ENCODE measurements around the gene ZC3H13. TPM values are rescaled to one million over a fixed set of nuclear protein-coding genes. Genes with fewer than 3 reads are reported as not detected.

ZC3H13 gene
- total RNA-seq, 2 donors from 2014 or later = 21.8 to 39.5 TPM

DNA sequence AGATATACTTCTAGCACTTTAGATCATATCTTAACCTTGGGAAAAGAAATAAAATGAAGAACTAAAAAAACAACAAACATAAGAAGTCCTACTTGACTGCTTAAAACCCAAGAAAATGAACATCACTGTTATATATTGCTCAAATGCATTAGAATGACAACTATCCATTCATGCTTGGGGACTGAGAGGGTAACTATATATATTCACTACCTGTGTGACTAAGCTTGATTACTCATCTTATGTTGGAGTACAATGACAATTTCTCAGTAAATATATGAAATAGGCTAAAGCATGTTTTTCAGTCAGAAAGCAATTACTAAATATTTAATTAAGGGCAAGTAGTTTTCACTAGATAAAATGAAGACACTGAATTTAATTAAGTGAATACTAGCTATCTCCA lies 40.1 kb downstream of the ZC3H13 start:
- TF ChIP-seq, protein P1, sequence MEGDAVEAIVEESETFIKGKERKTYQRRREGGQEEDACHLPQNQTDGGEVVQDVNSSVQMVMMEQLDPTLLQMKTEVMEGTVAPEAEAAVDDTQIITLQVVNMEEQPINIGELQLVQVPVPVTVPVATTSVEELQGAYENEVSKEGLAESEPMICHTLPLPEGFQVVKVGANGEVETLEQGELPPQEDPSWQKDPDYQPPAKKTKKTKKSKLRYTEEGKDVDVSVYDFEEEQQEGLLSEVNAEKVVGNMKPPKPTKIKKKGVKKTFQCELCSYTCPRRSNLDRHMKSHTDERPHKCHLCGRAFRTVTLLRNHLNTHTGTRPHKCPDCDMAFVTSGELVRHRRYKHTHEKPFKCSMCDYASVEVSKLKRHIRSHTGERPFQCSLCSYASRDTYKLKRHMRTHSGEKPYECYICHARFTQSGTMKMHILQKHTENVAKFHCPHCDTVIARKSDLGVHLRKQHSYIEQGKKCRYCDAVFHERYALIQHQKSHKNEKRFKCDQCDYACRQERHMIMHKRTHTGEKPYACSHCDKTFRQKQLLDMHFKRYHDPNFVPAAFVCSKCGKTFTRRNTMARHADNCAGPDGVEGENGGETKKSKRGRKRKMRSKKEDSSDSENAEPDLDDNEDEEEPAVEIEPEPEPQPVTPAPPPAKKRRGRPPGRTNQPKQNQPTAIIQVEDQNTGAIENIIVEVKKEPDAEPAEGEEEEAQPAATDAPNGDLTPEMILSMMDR (IDR thresholded peaks at IDR 0.05) = no peak
- ATAC-seq (ENCODE audit: insufficient number of reproducible peaks, low FRiP score, low read depth) (no peak), DNase-seq (ENCODE audit: low spot score) (no peak)
- H3K9me3 ChIP-seq = no peaks in the 10 kb centered on the region
- H3K4me3 ChIP-seq = no peak overlapping the region
- H3K27ac ChIP-seq = no peak overlapping the region
- H3K27me3 ChIP-seq (replicated peaks; ENCODE audit: insufficient read depth) = no peaks in the 10 kb centered on the region
- H3K4me1 ChIP-seq (ENCODE audit: control insufficient read depth in 1 of 2, low read depth in 2 of 2) = no peaks in the 10 kb centered on the region
- peaks cover 30% of the 10 kb centered on the region for H3K36me3 ChIP-seq

GRCh38 chr13:46010148-46010547 lies 42.4 kb downstream of the ZC3H13 start:
- DNase-seq (ENCODE audit: low spot score) (no peak), ATAC-seq (ENCODE audit: insufficient number of reproducible peaks, low FRiP score, low read depth) (no peak)
- H3K9me3 ChIP-seq = no peaks in the 10 kb centered on the region
- H3K4me1 ChIP-seq (ENCODE audit: control insufficient read depth in 1 of 2, low read depth in 2 of 2) = no peaks in the 10 kb centered on the region
- peaks cover 24% of the 10 kb centered on the region for H3K36me3 ChIP-seq
- TF ChIP-seq, protein P1 (IDR thresholded peaks at IDR 0.05) = no peak
- no peak overlapping the region for H3K4me3 ChIP-seq
- H3K27ac ChIP-seq = no peak overlapping the region
- no peaks in the 10 kb centered on the region for H3K27me3 ChIP-seq (replicated peaks; ENCODE audit: insufficient read depth)

DNA sequence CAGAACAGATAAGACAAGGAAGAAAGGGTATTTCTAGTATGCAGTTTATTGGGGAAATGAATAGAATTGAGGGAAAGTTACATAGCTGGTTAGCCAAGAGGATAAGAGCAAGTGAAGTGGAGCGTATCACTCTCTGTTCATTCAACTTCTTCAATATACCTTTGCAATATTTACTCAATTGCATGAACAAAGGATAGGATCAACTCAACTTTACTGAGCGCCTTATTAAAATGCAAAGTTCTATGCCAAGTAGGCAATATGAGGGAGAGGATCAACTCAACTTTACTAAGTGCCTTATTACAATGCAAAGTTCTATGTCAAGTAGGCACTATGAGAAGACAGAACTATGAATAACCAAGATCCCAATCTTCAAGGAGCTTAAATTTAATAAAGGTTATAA lies 43.9 kb downstream of the ZC3H13 start:
- no peaks in the 10 kb centered on the region for H3K9me3 ChIP-seq
- no peaks in the 10 kb centered on the region for H3K4me1 ChIP-seq (ENCODE audit: control insufficient read depth in 1 of 2, low read depth in 2 of 2)
- H3K27ac ChIP-seq = no peak overlapping the region
- H3K36me3 ChIP-seq = peaks cover 24% of the 10 kb centered on the region
- ATAC-seq (ENCODE audit: insufficient number of reproducible peaks, low FRiP score, low read depth) (no peak), DNase-seq (ENCODE audit: low spot score) (no peak)
- no peaks in the 10 kb centered on the region for H3K27me3 ChIP-seq (replicated peaks; ENCODE audit: insufficient read depth)
- H3K4me3 ChIP-seq = no peak overlapping the region
- TF ChIP-seq, protein P1 (IDR thresholded peaks at IDR 0.05) = no peak

DNA sequence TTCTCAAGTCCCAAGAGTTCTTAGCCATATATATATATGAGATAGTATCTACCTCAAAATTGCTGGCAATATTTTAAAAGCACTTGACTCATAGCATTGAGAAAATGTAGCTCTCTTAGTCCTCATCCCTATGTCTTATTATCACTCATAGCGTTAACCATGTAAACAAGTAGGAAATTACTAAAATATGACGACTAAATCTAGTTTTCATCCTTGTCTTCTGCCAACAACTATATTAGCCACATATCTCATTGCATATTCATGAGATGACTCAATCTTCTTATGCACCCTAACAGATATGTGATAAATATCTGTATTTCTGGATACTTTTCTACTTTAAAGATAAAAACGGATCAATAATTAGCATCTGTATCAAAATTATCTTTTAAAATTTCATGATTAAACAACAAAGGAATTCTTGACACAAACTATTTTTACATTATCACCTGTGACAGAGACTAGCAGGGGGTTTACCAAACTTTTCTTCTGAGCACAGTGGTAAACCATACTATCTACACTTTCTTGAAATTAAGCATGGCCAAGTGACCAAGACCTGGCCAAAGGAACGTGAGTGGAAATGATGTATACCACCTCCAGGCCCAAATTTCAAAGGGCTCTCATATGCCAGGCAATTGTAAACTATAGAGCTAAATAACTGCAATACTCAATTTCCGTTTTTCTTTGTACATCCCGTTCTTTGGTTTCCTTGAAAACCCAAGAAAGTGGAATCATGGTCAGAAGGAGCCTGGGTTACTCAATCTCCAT lies 45.7 kb downstream of the ZC3H13 start:
- Histone ChIP-seq H3K4me1 (ENCODE audit: control insufficient read depth in 1 of 2, low read depth in 2 of 2) (no peaks in the 10 kb centered on the region), H3K27me3 (replicated peaks; ENCODE audit: insufficient read depth) (no peaks in the 10 kb centered on the region), H3K4me3 (no peak overlapping the region), H3K27ac (no peak overlapping the region), H3K36me3 (peaks cover 15% of the 10 kb centered on the region), H3K9me3 (no peaks in the 10 kb centered on the region)
- DNase-seq (ENCODE audit: low spot score) (no peak), ATAC-seq (ENCODE audit: insufficient number of reproducible peaks, low FRiP score, low read depth) (no peak)
- TF ChIP-seq, protein P1 (IDR thresholded peaks at IDR 0.05) = no peak

DNA sequence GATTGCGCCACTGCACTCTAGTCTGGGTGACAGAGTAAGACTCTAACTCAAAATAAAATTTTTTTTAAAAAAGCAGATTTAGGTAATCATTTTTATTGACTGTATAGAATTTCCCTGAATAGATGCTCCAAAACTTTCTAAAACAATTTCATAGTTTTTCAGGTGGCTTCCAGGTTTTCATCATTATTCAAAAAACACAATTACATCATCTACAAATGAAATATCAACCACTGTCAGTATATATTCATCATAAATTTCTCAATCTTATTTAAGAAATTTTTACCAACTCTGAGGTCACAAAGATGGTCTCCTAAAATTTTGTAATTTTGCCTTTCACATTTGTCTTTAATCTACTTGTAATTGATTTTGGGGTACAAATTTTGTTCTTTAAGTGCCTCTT lies 48.1 kb downstream of the ZC3H13 start:
- H3K9me3 ChIP-seq = no peaks in the 10 kb centered on the region
- H3K27me3 ChIP-seq (replicated peaks; ENCODE audit: insufficient read depth) = no peaks in the 10 kb centered on the region
- no peak overlapping the region for H3K4me3 ChIP-seq
- no peak for DNase-seq (ENCODE audit: low spot score)
- no peak overlapping the region for H3K27ac ChIP-seq
- H3K4me1 ChIP-seq (ENCODE audit: control insufficient read depth in 1 of 2, low read depth in 2 of 2) = no peaks in the 10 kb centered on the region
- no peak for ATAC-seq (ENCODE audit: insufficient number of reproducible peaks, low FRiP score, low read depth)
- H3K36me3 ChIP-seq = peaks cover 8% of the 10 kb centered on the region
- TF ChIP-seq, protein P1 (IDR thresholded peaks at IDR 0.05) = no peak

Measured in thoracic aorta (tissue), 2 donors.